ENCODE measurements around the gene NQO1. TPM values are rescaled to one million over a fixed set of nuclear protein-coding genes. Genes with fewer than 3 reads are reported as not detected.

The NQO1 gene
- total RNA-seq, 1 experiment from 2014 or later, result 251 TPM

- H3K4me2 ChIP-seq (ENCODE audit: low read length), result no peak overlapping the region
- POLR2A ChIA-PET (ENCODE audit: unreplicated experiment), result no interaction called here
- no peaks in the 10 kb centered on the region for H4K20me1 ChIP-seq (ENCODE audit: low read length)
- intact Hi-C loops (cut with micrococcal nuclease), result loop anchor here (1.0 to 5.0 kb wide), 2 partner anchors 45 to 312 kb away; partner anchors contain the start of gene NOB1
- H3K9me2 ChIP-seq (replicated peaks; ENCODE audit: low read length), result no peaks in the 10 kb centered on the region
- no peaks in the 10 kb centered on the region for H3K27me3 ChIP-seq (ENCODE audit: low read length)
- peak; percentile 75 for TF ChIP-seq CTCF (conservative IDR thresholded peaks at IDR 0.05; ENCODE audit: low read depth, low read length)
- TF ChIP-seq EZH2 (IDR thresholded peaks at IDR 0.05; ENCODE audit: low read length, unreplicated experiment), result no peak
- no peak for TF ChIP-seq EZH2phosphoT487 (IDR thresholded peaks at IDR 0.05; ENCODE audit: borderline replicate concordance, low read length)
- BruUV-seq (replicated peaks), result no TSS peak
- ATAC-seq (peak; percentile 53), DNase-seq (peak; percentile 75)
- H3F3A ChIP-seq (ENCODE audit: low read length, unreplicated experiment), result no peaks in the 10 kb centered on the region
- H3K36me3 ChIP-seq (ENCODE audit: low read depth, low read length), result peaks cover 20% of the 10 kb centered on the region; the same call in 1 of the 2 replicates
- H2AFZ ChIP-seq (ENCODE audit: low read length), result no peak overlapping the region
- H3K27ac ChIP-seq (ENCODE audit: low read length), result no peak overlapping the region
- H3K4me1 ChIP-seq (ENCODE audit: insufficient read depth, low read length), result peaks cover 8% of the 10 kb centered on the region
- no peaks in the 10 kb centered on the region for H3K79me2 ChIP-seq (ENCODE audit: low read length)
- H3K4me3 ChIP-seq (ENCODE audit: low read length), result no peak overlapping the region
- no peak overlapping the region for H3K9ac ChIP-seq (ENCODE audit: low read length)
- CTCF ChIA-PET, result interaction anchor here (1.1 kb wide), 1 partner anchor 45 kb away, joined by 3 read pairs; the partner anchor contains the start of gene NOB1
- no peaks in the 10 kb centered on the region for H3K9me3 ChIP-seq (ENCODE audit: low read length)
Observed at GRCh38 chr16:69709456-69710084, 16.8 kb downstream of the NQO1 start.

- POLR2A ChIA-PET (ENCODE audit: unreplicated experiment), result no interaction called here
- no peaks in the 10 kb centered on the region for H3K79me2 ChIP-seq (ENCODE audit: low read length)
Observed at GRCh38 chr16:69707920-69708683, 18.3 kb downstream of the NQO1 start.

More at GRCh38 chr16:69707920-69708683, 18.3 kb downstream of the NQO1 start:
- no peak for DNase-seq
- Histone ChIP-seq H3F3A (ENCODE audit: low read length, unreplicated experiment) (no peaks in the 10 kb centered on the region), H3K9me2 (replicated peaks; ENCODE audit: low read length) (no peaks in the 10 kb centered on the region), H3K27ac (ENCODE audit: low read length) (no peak overlapping the region), H3K4me1 (ENCODE audit: insufficient read depth, low read length) (peaks cover 8% of the 10 kb centered on the region), H3K36me3 (ENCODE audit: low read depth, low read length) (peaks cover 26% of the 10 kb centered on the region; the same call in 1 of the 2 replicates), H2AFZ (ENCODE audit: low read length) (no peak overlapping the region), H3K4me2 (ENCODE audit: low read length) (no peak overlapping the region), H3K4me3 (ENCODE audit: low read length) (no peak overlapping the region), H4K20me1 (ENCODE audit: low read length) (no peaks in the 10 kb centered on the region), H3K9ac (ENCODE audit: low read length) (no peak overlapping the region), H3K27me3 (ENCODE audit: low read length) (no peaks in the 10 kb centered on the region), H3K9me3 (ENCODE audit: low read length) (no peaks in the 10 kb centered on the region)
- CTCF ChIA-PET, result interaction anchor here (0.6 to 1.1 kb wide), 4 partner anchors 18 to 313 kb away, joined by 3 to 4 read pairs (median 4); partner anchors contain the start of genes NOB1 and NQO1
- TF ChIP-seq EZH2 (IDR thresholded peaks at IDR 0.05; ENCODE audit: low read length, unreplicated experiment) (no peak), EZH2phosphoT487 (IDR thresholded peaks at IDR 0.05; ENCODE audit: borderline replicate concordance, low read length) (no peak), CTCF (conservative IDR thresholded peaks at IDR 0.05; ENCODE audit: low read depth, low read length) (no peak)
- no peak for ATAC-seq
- intact Hi-C loops (cut with micrococcal nuclease), result loop anchor here (5.0 kb wide), 1 partner anchor 311 kb away; no protein-coding TSS in a partner anchor
- BruUV-seq (replicated peaks), result no TSS peak
